Thyroid gland (tissue), 4 donors: Measurements from ENCODE around the gene SCGB1A1.

ENCODE experiments used
- POLR2A ChIP-seq, 2 donors: fragments of 450-650 bp; IDR thresholded peaks; one replicate each; pipeline ENCODE4 v1.6.1; 2017; ENCODE audit warnings: antibody characterized with exemption in 2 of 2, mild to moderate bottlenecking in 2 of 2, moderate library complexity in 1 of 2
- TF ChIP-seq, protein P1 (sequence below), 6 experiments: fragments of 200-600 bp in 3 of 6; fragments of 450-650 bp in 3 of 6; sonication (generic) in 3 of 6; IDR thresholded peaks; one replicate each; pipeline ENCODE4 v1.5.1; 2016 to 2019; ENCODE audit warnings: antibody characterized with exemption in 6 of 6, mild to moderate bottlenecking in 2 of 6, inconsistent platforms in 1 of 6, moderate library complexity in 1 of 6

DNA sequence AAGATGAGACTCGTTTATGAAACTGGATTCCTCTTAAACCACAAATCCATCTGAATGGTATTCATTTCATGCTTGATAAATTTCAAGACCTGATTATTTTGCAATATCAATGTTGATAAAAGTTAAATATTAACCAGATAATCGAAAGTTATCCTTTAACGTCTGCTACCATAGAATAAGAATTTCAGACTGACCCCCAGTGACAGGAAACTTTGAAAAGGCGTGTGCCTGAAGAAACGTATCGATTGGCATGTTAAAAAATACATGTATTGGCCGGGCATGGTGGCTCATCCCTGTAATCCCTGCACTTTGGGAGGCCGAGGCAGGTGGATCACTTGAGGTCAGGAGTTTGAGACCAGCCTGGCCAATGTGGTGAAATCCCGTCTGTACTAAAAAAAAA is 13.9 kb downstream of the SCGB1A1 start:
- TF ChIP-seq, protein P1, sequence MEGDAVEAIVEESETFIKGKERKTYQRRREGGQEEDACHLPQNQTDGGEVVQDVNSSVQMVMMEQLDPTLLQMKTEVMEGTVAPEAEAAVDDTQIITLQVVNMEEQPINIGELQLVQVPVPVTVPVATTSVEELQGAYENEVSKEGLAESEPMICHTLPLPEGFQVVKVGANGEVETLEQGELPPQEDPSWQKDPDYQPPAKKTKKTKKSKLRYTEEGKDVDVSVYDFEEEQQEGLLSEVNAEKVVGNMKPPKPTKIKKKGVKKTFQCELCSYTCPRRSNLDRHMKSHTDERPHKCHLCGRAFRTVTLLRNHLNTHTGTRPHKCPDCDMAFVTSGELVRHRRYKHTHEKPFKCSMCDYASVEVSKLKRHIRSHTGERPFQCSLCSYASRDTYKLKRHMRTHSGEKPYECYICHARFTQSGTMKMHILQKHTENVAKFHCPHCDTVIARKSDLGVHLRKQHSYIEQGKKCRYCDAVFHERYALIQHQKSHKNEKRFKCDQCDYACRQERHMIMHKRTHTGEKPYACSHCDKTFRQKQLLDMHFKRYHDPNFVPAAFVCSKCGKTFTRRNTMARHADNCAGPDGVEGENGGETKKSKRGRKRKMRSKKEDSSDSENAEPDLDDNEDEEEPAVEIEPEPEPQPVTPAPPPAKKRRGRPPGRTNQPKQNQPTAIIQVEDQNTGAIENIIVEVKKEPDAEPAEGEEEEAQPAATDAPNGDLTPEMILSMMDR (IDR thresholded peaks at IDR 0.05), result no peak
- TF ChIP-seq POLR2A (IDR thresholded peaks at IDR 0.05), result no peak
